ENCODE data around the gene CETP. TPM values are rescaled to one million over a fixed set of nuclear protein-coding genes. Genes with fewer than 3 reads are reported as not detected.
"Not testable (repeated sequence)": the region's sequence is repeated elsewhere in the genome, so short reads cannot be mapped to it uniquely, and the experiment has no call there.

Gene CETP
- total RNA-seq, 1 experiment from 2014 or later, result not detected

GRCh38 chr16:56988948-56989945 lies 27.5 kb downstream of the CETP start, which contains the start of gene NLRC5:
NLRC5 (plus strand) TSS chr16:56989557; CDS start chr16:57020713, 31,156 bp downstream.
- in situ Hi-C loops (cut with HindIII; ENCODE audit: low pct_unique_long_range_greater_than_20kb, low sequenced_read_pairs), result no loop called here
- DNase-seq (ENCODE audit: low read depth), result peak; percentile 67

- DNase-seq (ENCODE audit: low read depth), result no peak
- in situ Hi-C loops (cut with HindIII; ENCODE audit: low pct_unique_long_range_greater_than_20kb, low sequenced_read_pairs), result no loop called here
Observed at GRCh38 chr16:56989988-56990387, 28.2 kb downstream of the CETP start.

GRCh38 chr16:56990407-56991286 lies 28.9 kb downstream of the CETP start:
- in situ Hi-C loops (cut with HindIII; ENCODE audit: low pct_unique_long_range_greater_than_20kb, low sequenced_read_pairs), result no loop called here

GRCh38 chr16:56992431-56992830 lies 30.7 kb downstream of the CETP start:
- DNase-seq (ENCODE audit: low read depth); in situ Hi-C loops (cut with HindIII; ENCODE audit: low pct_unique_long_range_greater_than_20kb, low sequenced_read_pairs): not testable (repeated sequence)

More at GRCh38 chr16:56990407-56991286, 28.9 kb downstream of the CETP start:
- no peak for DNase-seq (ENCODE audit: low read depth)

GRCh38 chr16:56993204-56993603 lies 31.5 kb downstream of the CETP start:
- no peak for DNase-seq (ENCODE audit: low read depth)
- in situ Hi-C loops (cut with HindIII; ENCODE audit: low pct_unique_long_range_greater_than_20kb, low sequenced_read_pairs), result no loop called here

- in situ Hi-C loops (cut with HindIII; ENCODE audit: low pct_unique_long_range_greater_than_20kb, low sequenced_read_pairs), result no loop called here
- DNase-seq (ENCODE audit: low read depth), result no peak
Observed at GRCh38 chr16:56994311-56994710, 32.6 kb downstream of the CETP start.

- in situ Hi-C loops (cut with HindIII; ENCODE audit: low pct_unique_long_range_greater_than_20kb, low sequenced_read_pairs), result no loop called here
- no peak for DNase-seq (ENCODE audit: low read depth)
Observed at GRCh38 chr16:56995136-56995805, 33.5 kb downstream of the CETP start.

GRCh38 chr16:56997264-56997663 lies 35.5 kb downstream of the CETP start:
- in situ Hi-C loops (cut with HindIII; ENCODE audit: low pct_unique_long_range_greater_than_20kb, low sequenced_read_pairs), result no loop called here
- no peak for DNase-seq (ENCODE audit: low read depth)

- in situ Hi-C loops (cut with HindIII; ENCODE audit: low pct_unique_long_range_greater_than_20kb, low sequenced_read_pairs), result no loop called here
- DNase-seq (ENCODE audit: low read depth), result no peak
Observed at GRCh38 chr16:56997931-56998330, 36.2 kb downstream of the CETP start.

- in situ Hi-C loops (cut with HindIII; ENCODE audit: low pct_unique_long_range_greater_than_20kb, low sequenced_read_pairs), result no loop called here
- no peak for DNase-seq (ENCODE audit: low read depth)
Observed at GRCh38 chr16:56998352-56998751, 36.6 kb downstream of the CETP start.

GRCh38 chr16:56998861-56999260 lies 37.1 kb downstream of the CETP start:
- in situ Hi-C loops (cut with HindIII; ENCODE audit: low pct_unique_long_range_greater_than_20kb, low sequenced_read_pairs), result no loop called here
- no peak for DNase-seq (ENCODE audit: low read depth)

- DNase-seq (ENCODE audit: low read depth), result no peak
- in situ Hi-C loops (cut with HindIII; ENCODE audit: low pct_unique_long_range_greater_than_20kb, low sequenced_read_pairs), result no loop called here
Observed at GRCh38 chr16:56999409-57000270, 37.9 kb downstream of the CETP start.

- in situ Hi-C loops (cut with HindIII; ENCODE audit: low pct_unique_long_range_greater_than_20kb, low sequenced_read_pairs), result no loop called here
- peak; percentile 57 for DNase-seq (ENCODE audit: low read depth)
Observed at GRCh38 chr16:57000271-57001025, 38.7 kb downstream of the CETP start.

- in situ Hi-C loops (cut with HindIII; ENCODE audit: low pct_unique_long_range_greater_than_20kb, low sequenced_read_pairs), result no loop called here
- DNase-seq (ENCODE audit: low read depth), result no peak
Observed at GRCh38 chr16:57001026-57001679, 39.4 kb downstream of the CETP start.

GRCh38 chr16:57003439-57004386 lies 42.0 kb downstream of the CETP start:
- in situ Hi-C loops (cut with HindIII; ENCODE audit: low pct_unique_long_range_greater_than_20kb, low sequenced_read_pairs), result no loop called here
- no peak for DNase-seq (ENCODE audit: low read depth)
